ENCODE results near the gene NKX1-2. TPM values are rescaled to one million over a fixed set of nuclear protein-coding genes. Genes with fewer than 3 reads are reported as not detected.

The NKX1-2 gene
- total RNA-seq, 2 experiments from 2014 or later: not detected

GRCh38 chr10:124433461-124433860, 16.4 kb downstream of the NKX1-2 start:
- intact Hi-C loops (cut with micrococcal nuclease): no loop called here
- CTCF ChIA-PET: interaction anchor here (0.8 to 1.2 kb wide), 2 partner anchors 28 to 44 kb away, joined by 3 to 4 read pairs; no protein-coding TSS in a partner anchor
- H3K4me1 Mint-ChIP-seq (ENCODE audit: low read depth): peaks cover 3% of the 10 kb centered on the region
- TF ChIP-seq CTCF (IDR thresholded peaks at IDR 0.05): no peak
- H3K27ac Mint-ChIP-seq: no peak overlapping the region
- DNase-seq (no peak), ATAC-seq (no peak)
- no peaks in the 10 kb centered on the region for H3K9me3 Mint-ChIP-seq
- POLR2A ChIA-PET: no interaction called here
- H3K27me3 Mint-ChIP-seq: peaks cover 7% of the 10 kb centered on the region
- H3K4me3 Mint-ChIP-seq: no peak overlapping the region
- no peaks in the 10 kb centered on the region for H3K36me3 Mint-ChIP-seq (ENCODE audit: low read depth)

GRCh38 chr10:124430077-124430476, 19.8 kb downstream of the NKX1-2 start:
- TF ChIP-seq CTCF (IDR thresholded peaks at IDR 0.05): no peak
- no peak overlapping the region for H3K4me3 Mint-ChIP-seq
- no peak for DNase-seq
- ChIA-PET CTCF (interaction anchor here (1.3 kb wide), 1 partner anchor 41 kb away, joined by 4 read pairs; no protein-coding TSS in a partner anchor), POLR2A (no interaction called here)
- no peaks in the 10 kb centered on the region for H3K9me3 Mint-ChIP-seq
- no peaks in the 10 kb centered on the region for H3K36me3 Mint-ChIP-seq (ENCODE audit: low read depth)
- H3K27ac Mint-ChIP-seq: no peak overlapping the region
- no peaks in the 10 kb centered on the region for H3K4me1 Mint-ChIP-seq (ENCODE audit: low read depth)
- H3K27me3 Mint-ChIP-seq: peaks cover 7% of the 10 kb centered on the region
- intact Hi-C loops (cut with micrococcal nuclease): no loop called here
- ATAC-seq: no peak

- intact Hi-C loops (cut with micrococcal nuclease): no loop called here
These were observed 20.3 kb downstream of the NKX1-2 start for GRCh38 chr10:124429576-124429975.

GRCh38 chr10:124428207-124428777, 21.5 kb downstream of the NKX1-2 start:
- ChIA-PET POLR2A (no interaction called here), CTCF (interaction anchor here (0.6 to 1.1 kb wide), 2 partner anchors 39 kb away, joined by 3 read pairs; no protein-coding TSS in a partner anchor)
- ATAC-seq (no peak), DNase-seq (no peak)
- intact Hi-C loops (cut with micrococcal nuclease): no loop called here
- Mint-ChIP-seq H3K27ac (no peak overlapping the region), H3K4me3 (no peak overlapping the region), H3K27me3 (peaks cover 12% of the 10 kb centered on the region), H3K9me3 (no peaks in the 10 kb centered on the region), H3K36me3 (ENCODE audit: low read depth) (no peaks in the 10 kb centered on the region), H3K4me1 (ENCODE audit: low read depth) (no peaks in the 10 kb centered on the region)
- no peak for TF ChIP-seq CTCF (IDR thresholded peaks at IDR 0.05)

More at GRCh38 chr10:124429576-124429975, 20.3 kb downstream of the NKX1-2 start:
- H3K27ac Mint-ChIP-seq: no peak overlapping the region
- ChIA-PET POLR2A (no interaction called here), CTCF (no interaction called here)
- H3K9me3 Mint-ChIP-seq: no peaks in the 10 kb centered on the region
- DNase-seq (no peak), ATAC-seq (no peak)
- H3K4me1 Mint-ChIP-seq (ENCODE audit: low read depth): no peaks in the 10 kb centered on the region
- peaks cover 7% of the 10 kb centered on the region for H3K27me3 Mint-ChIP-seq
- TF ChIP-seq CTCF (IDR thresholded peaks at IDR 0.05): no peak
- no peaks in the 10 kb centered on the region for H3K36me3 Mint-ChIP-seq (ENCODE audit: low read depth)
- no peak overlapping the region for H3K4me3 Mint-ChIP-seq

- Mint-ChIP-seq H3K36me3 (ENCODE audit: low read depth) (no peaks in the 10 kb centered on the region), H3K4me1 (ENCODE audit: low read depth) (no peaks in the 10 kb centered on the region), H3K27ac (no peak overlapping the region), H3K9me3 (no peaks in the 10 kb centered on the region), H3K4me3 (no peak overlapping the region), H3K27me3 (peaks cover 11% of the 10 kb centered on the region)
- DNase-seq (no peak), ATAC-seq (no peak)
- TF ChIP-seq CTCF (IDR thresholded peaks at IDR 0.05): no peak
- CTCF ChIA-PET: no interaction called here
- intact Hi-C loops (cut with micrococcal nuclease): no loop called here
- POLR2A ChIA-PET: interaction anchor here (1.5 kb wide), 1 partner anchor 36 kb away, joined by 3 read pairs; the partner anchor contains the start of gene LHPP
These were observed 24.4 kb downstream of the NKX1-2 start for GRCh38 chr10:124425227-124425962.
